DND-41 (cell line): ENCODE measurements around the gene PDPK1.
"Not testable (repeated sequence)": the region's sequence is repeated elsewhere in the genome, so short reads cannot be mapped to it uniquely, and the experiment has no call there.

Experiments
- ATAC-seq: fragments of 200-7000 bp; cut with Tn5 transposase; 3 replicates; pipeline ENCODE4 v1.9.1; 2021; ENCODE audit warnings: low read depth; ENCODE audit not compliant: insufficient read depth
- DNase-seq: peaks from one replicate; pipeline ENCODE4 v3.0.0-alpha.2; 2020
- H2AFZ ChIP-seq: 2 replicates; pipeline ENCODE4 v1.6.0; 2012; ENCODE audit warnings: low read depth, low read length
- H3K27ac ChIP-seq: 2 replicates; pipeline ENCODE4 v1.5.1; 2012; ENCODE audit warnings: low read length, inconsistent platforms
- H3K27me3 ChIP-seq: fragments of 200-600 bp; sonication (generic); 2 replicates; pipeline ENCODE4 v1.6.0; 2012; ENCODE audit warnings: low read length, mild to moderate bottlenecking, inconsistent platforms; ENCODE audit not compliant: insufficient read depth, poor library complexity
- H3K36me3 ChIP-seq: 2 replicates; pipeline ENCODE4 v1.5.1; 2012; ENCODE audit warnings: low read length, inconsistent platforms; ENCODE audit not compliant: insufficient read depth
- H3K4me1 ChIP-seq: 2 replicates; pipeline ENCODE4 v1.5.1; 2012; ENCODE audit warnings: mild to moderate bottlenecking, low read length; ENCODE audit not compliant: insufficient read depth
- H3K4me2 ChIP-seq: 2 replicates; pipeline ENCODE4 v1.6.0; 2012; ENCODE audit warnings: mild to moderate bottlenecking, moderate library complexity, low read length, inconsistent platforms; ENCODE audit not compliant: insufficient read depth
- H3K4me3 ChIP-seq, 2 experiments: fragments of 200-600 bp in 1 of 2; shearing (Covaris generic) in 1 of 2; 2 replicates each; pipeline ENCODE4 v1.5.1; 2012 to 2016; ENCODE audit warnings: inconsistent platforms in 2 of 2, low read length in 2 of 2, mild to moderate bottlenecking in 2 of 2, low read depth in 1 of 2, moderate library complexity in 1 of 2
- H3K79me2 ChIP-seq: 2 replicates; pipeline ENCODE4 v1.6.0; 2012; ENCODE audit warnings: low read length, inconsistent platforms; ENCODE audit not compliant: insufficient read depth
- H3K9ac ChIP-seq: 2 replicates; pipeline ENCODE4 v1.6.0; 2012; ENCODE audit warnings: low read depth, mild to moderate bottlenecking, inconsistent platforms, low read length, moderate library complexity
- H3K9me3 ChIP-seq: 2 replicates; pipeline ENCODE4 v1.5.1; 2012; ENCODE audit warnings: low read length, moderate library complexity, mild to moderate bottlenecking, inconsistent platforms; ENCODE audit not compliant: insufficient read depth, severe bottlenecking
- H4K20me1 ChIP-seq: 2 replicates; pipeline ENCODE4 v1.6.0; 2012; ENCODE audit warnings: low read length; ENCODE audit not compliant: insufficient read depth
- CTCF ChIP-seq: IDR thresholded peaks from 2 replicates; pipeline ENCODE4 v1.5.1; 2012; ENCODE audit warnings: borderline replicate concordance, low read length, moderate library complexity, mild to moderate bottlenecking; ENCODE audit not compliant: poor library complexity, severe bottlenecking; ENCODE audit errors: extremely low read depth
- EZH2 ChIP-seq: IDR thresholded peaks from 3 replicates; pipeline ENCODE4 v1.6.1; 2012; ENCODE audit warnings: borderline replicate concordance, low read depth, mild to moderate bottlenecking, moderate library complexity, low read length, inconsistent platforms; ENCODE audit not compliant: severe bottlenecking

Gene PDPK1

GRCh38 chr16:2603165-2604015, 65.6 kb downstream of the PDPK1 start:
- Histone ChIP-seq H3K4me3 (peak overlapping the region; percentile 91 to 100), H2AFZ (peak overlapping the region; percentile 93), H3K9ac (peak overlapping the region; percentile 92), H3K27me3 (no peaks in the 10 kb centered on the region), H3K9me3 (no peaks in the 10 kb centered on the region), H3K27ac (peak overlapping the region; percentile 81), H3K79me2 (peaks cover 33% of the 10 kb centered on the region), H3K4me2 (peak overlapping the region; percentile 95), H3K36me3 (peaks cover 14% of the 10 kb centered on the region), H3K4me1 (peaks cover 23% of the 10 kb centered on the region; the same call in 1 of the 2 replicates), H4K20me1 (peaks cover 3% of the 10 kb centered on the region; the same call in 1 of the 2 replicates)
- ATAC-seq (peak; percentile 90), DNase-seq (peak; percentile 93)
- no peak for TF ChIP-seq CTCF

- H3K4me3 ChIP-seq = peak overlapping the region; percentile 91 to 100
- not testable (repeated sequence) for H3K27me3 ChIP-seq, H3K9me3 ChIP-seq, H4K20me1 ChIP-seq, H3K36me3 ChIP-seq, DNase-seq
- peaks cover 23% of the 10 kb centered on the region; the same call in 1 of the 2 replicates for H3K4me1 ChIP-seq
- H3K79me2 ChIP-seq = peaks cover 33% of the 10 kb centered on the region
- H2AFZ ChIP-seq = peak overlapping the region; percentile 93
- H3K27ac ChIP-seq = peak overlapping the region; percentile 81
- ATAC-seq = peak; percentile 34; the same call in 2 of the 3 replicates
- peak overlapping the region; percentile 95 for H3K4me2 ChIP-seq
- peak overlapping the region; percentile 92 for H3K9ac ChIP-seq
Observed at GRCh38 chr16:2604016-2604369, 66.2 kb downstream of the PDPK1 start.

- peak; percentile 9; the same call in 1 of the 3 replicates for ATAC-seq
- peaks cover 16% of the 10 kb centered on the region for H3K36me3 ChIP-seq
- not testable (repeated sequence) for DNase-seq
Observed at GRCh38 chr16:2606820-2607219, 69.0 kb downstream of the PDPK1 start.

GRCh38 chr16:2609345-2609744, 71.5 kb downstream of the PDPK1 start:
- H3K27ac ChIP-seq, DNase-seq, H3K4me3 ChIP-seq, H3K9me3 ChIP-seq, H3K9ac ChIP-seq, H2AFZ ChIP-seq, H3K27me3 ChIP-seq, H4K20me1 ChIP-seq, H3K4me2 ChIP-seq, ATAC-seq: not testable (repeated sequence)
- Histone ChIP-seq H3K36me3 (peaks cover 11% of the 10 kb centered on the region), H3K4me1 (peaks cover 12% of the 10 kb centered on the region; the same call in 1 of the 2 replicates), H3K79me2 (peaks cover 19% of the 10 kb centered on the region)

More at GRCh38 chr16:2606820-2607219, 69.0 kb downstream of the PDPK1 start:
- peaks cover 23% of the 10 kb centered on the region; the same call in 1 of the 2 replicates for H3K4me1 ChIP-seq
- not testable (repeated sequence) for H3K9ac ChIP-seq, H3K9me3 ChIP-seq, H4K20me1 ChIP-seq, H3K27me3 ChIP-seq, H3K4me3 ChIP-seq, H3K4me2 ChIP-seq, H2AFZ ChIP-seq, H3K27ac ChIP-seq
- H3K79me2 ChIP-seq = peaks cover 33% of the 10 kb centered on the region

- peaks cover 3% of the 10 kb centered on the region; the same call in 1 of the 2 replicates for H4K20me1 ChIP-seq
- peaks cover 15% of the 10 kb centered on the region for H3K36me3 ChIP-seq
- DNase-seq = no peak
- no peaks in the 10 kb centered on the region for H3K27me3 ChIP-seq
- H3K9me3 ChIP-seq = no peaks in the 10 kb centered on the region
- no peak for TF ChIP-seq CTCF
- no peak for TF ChIP-seq EZH2
- H3K4me2 ChIP-seq = no peak overlapping the region
- ATAC-seq = no peak
- H3K79me2 ChIP-seq = peaks cover 15% of the 10 kb centered on the region
- H3K27ac ChIP-seq = no peak overlapping the region
- H3K9ac ChIP-seq = no peak overlapping the region
- H3K4me3 ChIP-seq = no peak overlapping the region
- no peak overlapping the region for H2AFZ ChIP-seq
- peaks cover 8% of the 10 kb centered on the region; the same call in 1 of the 2 replicates for H3K4me1 ChIP-seq
Observed at GRCh38 chr16:2609827-2610470, 72.1 kb downstream of the PDPK1 start.
